Measurements from ENCODE around the gene MMP24OS.

The MMP24OS gene

GRCh38 chr20:35290186-35290886 lies 12.4 kb upstream of the MMP24OS start:
- DNase-seq, result no peak

- no peak for DNase-seq
Observed at GRCh38 chr20:35288325-35289060, 10.6 kb upstream of the MMP24OS start.

DNA sequence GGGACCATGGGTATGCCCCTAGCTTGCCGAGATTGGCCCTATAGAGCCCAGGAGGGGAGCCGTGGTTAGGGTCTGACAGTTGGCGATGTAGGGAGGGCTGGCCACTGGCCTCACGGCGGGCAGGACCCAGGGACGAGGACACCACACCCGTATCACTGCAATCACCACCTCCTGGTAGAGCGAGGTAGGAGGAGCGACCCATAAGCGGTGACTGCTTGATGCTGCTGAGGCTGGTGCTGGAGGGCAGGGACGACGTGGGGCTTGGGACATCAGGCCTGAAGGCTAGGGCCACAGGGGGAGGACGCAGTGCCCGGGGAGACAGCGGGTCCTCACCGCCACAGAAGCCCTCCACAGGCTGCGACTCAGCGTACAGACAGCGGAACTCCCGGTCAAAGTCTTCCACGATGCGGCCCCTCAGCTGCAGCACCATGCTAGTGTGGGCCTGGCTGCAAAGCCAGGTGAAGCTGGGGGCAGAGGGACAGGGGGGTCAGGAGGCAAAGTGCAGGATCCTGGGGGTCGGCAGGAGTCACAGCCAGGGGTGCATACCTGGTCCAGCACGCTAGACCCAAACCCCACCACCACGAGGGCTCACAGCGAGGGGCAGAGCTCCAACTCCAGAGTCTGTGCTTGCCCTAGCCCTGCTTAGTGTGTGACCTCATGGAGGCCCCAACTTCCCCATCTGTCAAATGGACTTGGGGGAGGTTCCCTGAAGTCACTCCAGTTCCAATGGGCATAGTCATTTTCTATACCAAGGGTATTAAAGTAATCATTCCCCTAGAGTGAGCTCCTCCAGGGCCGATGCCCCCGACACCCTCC lies 9.8 kb upstream of the MMP24OS start:
- DNase-seq, result no peak

- DNase-seq, result no peak
Observed at GRCh38 chr20:35286899-35287508, 9.1 kb upstream of the MMP24OS start.

- no peak for DNase-seq
Observed at GRCh38 chr20:35286077-35286898, 8.4 kb upstream of the MMP24OS start.

DNA sequence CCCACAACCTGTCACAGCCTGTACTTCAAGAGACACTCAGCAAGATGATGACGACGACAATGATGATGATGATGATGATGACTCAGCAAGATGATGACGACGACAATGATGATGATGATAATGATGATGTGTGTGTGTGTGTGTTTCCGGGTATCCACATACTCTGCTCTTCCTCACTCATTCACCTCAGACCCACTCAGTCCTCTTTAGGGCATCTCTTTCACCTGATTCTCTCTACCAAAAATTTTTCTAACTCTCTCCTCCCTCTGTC lies 7.8 kb upstream of the MMP24OS start:
- no peak for DNase-seq

DNA sequence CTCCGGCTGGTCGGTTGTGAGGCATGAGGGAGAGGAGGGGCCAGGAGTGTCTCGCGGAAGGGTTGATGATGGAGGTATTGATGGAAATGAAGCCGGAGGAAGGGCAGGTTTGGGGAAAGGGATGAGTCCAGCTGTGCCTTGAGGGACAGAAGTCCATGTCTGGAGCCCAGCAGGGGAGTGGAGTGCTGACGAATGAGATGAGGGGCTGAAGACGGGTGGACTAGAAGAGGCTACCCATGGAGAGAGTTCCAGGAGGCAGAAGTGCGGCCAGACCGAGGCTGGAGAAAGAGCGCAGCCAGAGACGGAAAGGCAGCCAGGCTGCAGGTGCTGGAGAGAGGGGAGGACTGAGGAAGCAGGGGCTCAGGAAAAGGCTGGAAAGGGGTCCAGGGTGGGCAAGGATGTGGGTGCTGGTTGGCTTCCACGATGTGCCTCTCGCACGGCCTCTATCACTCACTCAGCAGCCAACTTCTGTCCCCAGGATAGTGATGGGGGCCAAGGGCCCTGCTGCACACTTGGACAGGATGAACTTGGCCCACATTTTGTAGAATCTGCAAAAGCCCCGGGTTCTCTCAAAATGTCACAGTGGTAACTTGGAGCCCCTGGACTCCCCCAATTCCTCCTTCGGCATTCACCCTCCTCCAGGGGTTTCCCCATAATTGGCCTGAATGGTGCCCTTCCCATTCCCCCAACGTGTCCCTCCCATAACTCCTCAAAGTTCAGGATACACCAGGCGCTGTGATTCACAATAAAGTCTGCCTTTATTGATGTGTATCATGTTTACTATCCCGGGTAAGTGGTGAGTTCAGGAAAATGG lies 7.3 kb upstream of the MMP24OS start:
- no peak for DNase-seq

DNA sequence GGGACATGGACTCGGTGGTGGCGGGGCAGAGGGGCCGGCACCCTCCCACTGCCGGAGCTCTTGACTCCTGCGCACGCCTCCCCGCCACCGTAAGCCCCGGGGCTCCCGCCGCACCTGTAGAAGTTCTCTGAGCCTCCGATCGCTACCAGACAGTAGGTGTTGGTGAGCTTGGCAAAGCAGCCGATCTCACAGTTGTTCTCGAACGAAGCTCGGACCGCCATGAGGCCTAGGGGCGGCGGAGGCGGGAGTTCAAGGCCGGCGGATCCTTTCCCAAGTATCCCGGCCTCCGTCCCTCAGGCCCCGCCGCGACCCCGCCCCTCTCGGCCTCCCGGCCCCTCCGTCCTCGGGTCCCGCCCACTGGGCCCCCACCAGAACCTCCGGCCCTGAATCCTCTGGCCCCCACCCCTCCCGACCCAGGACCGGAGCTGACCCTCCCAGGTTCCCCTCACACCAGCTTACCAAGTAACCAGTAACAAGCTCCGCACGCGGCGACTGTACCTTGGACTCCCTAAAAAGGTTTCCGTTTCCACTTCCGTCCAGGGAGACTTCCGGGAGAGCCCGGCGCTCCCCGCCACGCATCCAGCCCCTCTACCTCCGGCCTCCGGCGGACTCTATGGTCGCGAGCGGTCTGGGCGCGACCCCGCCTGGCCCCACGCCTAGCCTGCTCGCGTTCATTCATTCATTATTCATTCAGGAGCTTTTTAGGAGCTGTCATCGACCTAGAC lies 6.5 kb upstream of the MMP24OS start, which contains the start of gene EIF6:
EIF6 (minus strand) TSS at position 506 of the 725 bp plus-strand sequence; CDS start at position 221, 285 bp downstream.
- DNase-seq, result peak; percentile 90

DNA sequence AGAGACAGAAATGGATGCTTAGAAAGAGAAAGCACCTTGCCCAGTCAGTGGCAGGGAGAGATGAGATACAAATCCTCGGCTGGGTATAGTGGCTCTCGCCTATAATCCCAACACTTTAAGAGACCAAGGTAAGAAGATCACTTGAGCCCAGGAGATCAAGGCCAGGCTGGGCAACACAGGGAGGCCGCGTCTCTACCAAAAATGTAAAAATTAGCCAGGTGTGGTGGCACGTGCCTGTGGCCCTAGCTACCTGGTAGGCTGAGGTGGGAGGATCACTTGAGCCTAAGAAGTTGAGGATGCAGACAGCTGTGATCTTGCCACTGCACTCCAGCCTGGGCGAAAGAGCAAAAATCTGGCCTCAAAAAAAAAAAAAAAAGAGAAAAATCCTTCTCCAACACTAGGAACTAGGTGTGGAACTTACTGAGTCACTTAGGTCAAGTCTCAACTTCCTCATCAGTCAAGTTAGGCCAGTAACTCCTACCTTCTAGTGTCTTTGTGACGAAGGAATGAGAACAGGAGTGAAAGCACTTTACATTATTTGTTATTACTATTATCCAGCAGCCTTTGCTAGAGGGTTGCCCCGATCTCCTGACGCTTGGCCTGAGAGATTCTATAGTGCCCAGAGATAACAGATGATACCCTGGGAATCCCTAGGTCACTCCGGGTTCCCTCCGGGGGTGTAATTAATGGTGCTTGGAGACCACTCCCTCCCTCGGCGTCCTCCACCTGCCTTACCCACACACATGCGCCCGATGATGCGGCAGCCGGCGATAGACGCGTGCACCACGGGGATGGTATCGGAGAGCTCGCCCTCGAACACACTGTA lies 5.7 kb upstream of the MMP24OS start:
- DNase-seq, result no peak

- DNase-seq, result no peak
Observed at GRCh38 chr20:35281506-35282101, 3.7 kb upstream of the MMP24OS start.

- DNase-seq, result no peak
Observed at GRCh38 chr20:35280523-35280922, 2.6 kb upstream of the MMP24OS start.

DNA sequence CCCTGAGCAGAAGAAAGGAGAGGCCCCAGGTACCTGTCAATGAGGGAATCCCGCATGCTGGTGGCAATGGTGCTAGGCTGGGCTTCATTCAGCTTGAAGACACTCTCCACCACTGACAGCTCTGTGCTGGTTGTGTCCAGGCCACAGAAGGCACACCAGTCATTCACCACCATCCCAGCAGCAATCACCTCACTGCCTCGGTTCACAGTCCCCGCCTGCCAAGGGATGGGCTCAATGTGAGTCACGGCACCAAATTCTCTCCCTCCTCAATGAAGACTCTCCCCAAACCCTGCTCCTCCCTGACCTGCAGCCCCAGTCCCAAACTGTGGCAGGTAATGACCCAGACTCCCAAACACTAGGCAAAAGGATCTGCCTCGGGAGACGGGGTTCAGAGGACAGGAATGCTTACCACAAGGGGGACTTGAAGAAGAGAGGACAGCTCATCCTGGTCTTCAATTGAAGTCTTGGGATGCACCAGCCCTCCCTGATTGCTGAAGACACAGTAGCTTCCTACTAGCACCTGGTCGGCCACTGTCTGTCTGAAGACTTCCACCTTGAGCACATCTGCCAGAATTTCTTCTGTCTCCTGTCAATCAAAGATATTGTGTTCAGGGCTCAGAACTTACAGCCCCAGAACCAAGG lies 1.7 kb upstream of the MMP24OS start:
- DNase-seq, result no peak

DNA sequence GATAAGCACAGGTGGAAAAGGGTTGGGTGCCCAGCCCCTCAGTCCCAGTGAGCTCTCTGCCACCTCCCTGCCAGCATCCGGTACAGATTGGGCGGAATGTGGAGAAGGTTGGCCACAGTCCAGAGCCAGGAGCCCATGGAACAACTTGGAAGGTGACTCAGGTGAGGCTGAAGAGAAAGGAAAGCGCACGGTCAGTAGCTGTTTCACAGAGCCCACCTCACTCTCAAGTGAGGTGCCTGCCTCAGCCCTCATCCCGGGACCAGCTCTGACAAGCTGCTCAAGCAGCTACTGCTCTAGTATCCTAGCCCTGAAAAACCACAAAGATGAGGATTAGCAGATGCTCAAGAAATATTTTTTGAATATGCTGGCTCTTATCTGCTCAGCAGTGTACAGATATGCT lies 1.1 kb upstream of the MMP24OS start:
- DNase-seq, result no peak

DNA sequence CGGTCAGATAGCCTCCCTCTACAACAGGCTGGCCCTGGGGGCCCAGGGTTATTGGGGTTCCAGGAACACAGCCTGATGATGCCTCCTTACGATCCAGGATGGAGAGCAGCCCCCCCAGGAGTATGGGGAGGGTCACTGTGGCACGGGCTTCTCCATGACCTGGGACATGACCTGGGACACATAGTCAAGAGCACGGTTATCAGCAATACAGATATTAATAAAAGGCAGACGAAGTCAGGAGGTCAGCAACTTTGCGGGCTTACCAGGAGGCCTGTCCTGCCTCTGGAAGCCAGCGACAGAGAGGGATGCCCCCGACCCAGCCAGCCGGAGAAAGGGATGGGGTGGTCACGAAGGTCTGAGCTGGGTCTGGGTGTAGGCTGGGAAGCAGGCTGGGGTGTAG lies 795 bp downstream of the MMP24OS start:
- DNase-seq, result no peak

- DNase-seq, result no peak
Observed at GRCh38 chr20:35276408-35276807, 1.5 kb downstream of the MMP24OS start.

- no peak for DNase-seq
Observed at GRCh38 chr20:35275741-35276251, 2.1 kb downstream of the MMP24OS start.

DNA sequence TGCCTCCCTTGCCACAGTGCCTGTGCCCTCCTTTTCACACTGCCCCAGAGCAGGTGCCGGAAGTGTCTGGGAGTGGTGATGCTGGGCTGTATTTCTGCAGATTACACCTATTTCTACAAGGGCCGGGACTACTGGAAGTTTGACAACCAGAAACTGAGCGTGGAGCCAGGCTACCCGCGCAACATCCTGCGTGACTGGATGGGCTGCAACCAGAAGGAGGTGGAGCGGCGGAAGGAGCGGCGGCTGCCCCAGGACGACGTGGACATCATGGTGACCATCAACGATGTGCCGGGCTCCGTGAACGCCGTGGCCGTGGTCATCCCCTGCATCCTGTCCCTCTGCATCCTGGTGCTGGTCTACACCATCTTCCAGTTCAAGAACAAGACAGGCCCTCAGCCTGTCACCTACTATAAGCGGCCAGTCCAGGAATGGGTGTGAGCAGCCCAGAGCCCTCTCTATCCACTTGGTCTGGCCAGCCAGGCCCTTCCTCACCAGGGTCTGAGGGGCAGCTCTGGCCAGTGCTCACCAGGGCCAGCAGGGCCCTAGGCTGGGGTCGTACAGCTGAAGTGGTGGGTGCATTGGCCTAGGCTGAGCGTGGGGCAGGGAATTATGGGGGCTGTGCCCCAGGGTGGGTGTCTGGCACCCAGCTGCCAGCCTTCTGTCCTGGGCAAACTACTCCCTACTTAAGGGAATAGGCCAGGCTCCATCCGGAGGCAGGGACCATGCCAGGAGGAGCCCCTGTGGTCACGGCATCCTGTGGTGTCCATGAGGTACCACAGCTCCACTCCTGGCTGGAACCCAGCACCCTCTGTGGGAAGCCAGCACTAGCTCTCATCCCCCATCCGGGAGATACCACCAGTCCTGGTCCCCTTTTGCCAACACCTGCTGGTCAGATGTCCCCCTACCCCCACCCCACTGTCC lies 3.5 kb downstream of the MMP24OS start:
- DNase-seq, result no peak

Data from fibroblast of upper back skin (primary cell).